A172 (cell line): ENCODE data around the gene PARP15. TPM values are rescaled to one million over a fixed set of nuclear protein-coding genes. Genes with fewer than 3 reads are reported as not detected.
"Not testable (repeated sequence)": the region's sequence is repeated elsewhere in the genome, so short reads cannot be mapped to it uniquely, and the experiment has no call there.

ENCODE experiments used
- DNase-seq: peaks from one replicate; pipeline ENCODE4 v3.0.0-alpha.2; 2015; ENCODE audit warnings: low spot score
- total RNA-seq: library from RNA; depleted of rRNA; stranded (reverse); fragments of >200 nt; shearing (Covaris generic); gene quantifications from 2 replicates; pipeline ENCODE4 v1.2.3, GENCODE V29; 2014; rRNA removed

Gene PARP15
- total RNA-seq, 1 experiment from 2014 or later, result not detected

DNA sequence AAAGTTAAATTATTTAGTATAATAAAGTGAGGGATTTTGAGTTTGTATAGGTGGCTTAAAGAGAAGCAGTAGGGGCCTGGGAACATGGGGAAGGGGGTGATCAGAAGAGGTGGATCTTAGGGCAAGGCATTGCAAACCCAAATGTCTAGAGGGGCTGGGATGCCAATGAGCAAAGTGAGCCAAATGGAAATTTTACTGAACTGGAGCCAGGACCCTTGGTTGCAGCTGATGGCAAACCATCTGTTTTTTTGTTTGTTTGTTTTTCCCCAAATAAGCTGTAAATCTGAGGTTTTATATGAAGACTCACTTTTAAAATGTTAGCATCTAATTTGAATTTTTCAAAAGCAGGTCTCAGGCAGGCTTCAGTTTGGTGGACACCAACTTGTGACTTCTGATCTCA, 88.4 kb downstream of the PARP15 start:
- DNase-seq, result no peak

DNA sequence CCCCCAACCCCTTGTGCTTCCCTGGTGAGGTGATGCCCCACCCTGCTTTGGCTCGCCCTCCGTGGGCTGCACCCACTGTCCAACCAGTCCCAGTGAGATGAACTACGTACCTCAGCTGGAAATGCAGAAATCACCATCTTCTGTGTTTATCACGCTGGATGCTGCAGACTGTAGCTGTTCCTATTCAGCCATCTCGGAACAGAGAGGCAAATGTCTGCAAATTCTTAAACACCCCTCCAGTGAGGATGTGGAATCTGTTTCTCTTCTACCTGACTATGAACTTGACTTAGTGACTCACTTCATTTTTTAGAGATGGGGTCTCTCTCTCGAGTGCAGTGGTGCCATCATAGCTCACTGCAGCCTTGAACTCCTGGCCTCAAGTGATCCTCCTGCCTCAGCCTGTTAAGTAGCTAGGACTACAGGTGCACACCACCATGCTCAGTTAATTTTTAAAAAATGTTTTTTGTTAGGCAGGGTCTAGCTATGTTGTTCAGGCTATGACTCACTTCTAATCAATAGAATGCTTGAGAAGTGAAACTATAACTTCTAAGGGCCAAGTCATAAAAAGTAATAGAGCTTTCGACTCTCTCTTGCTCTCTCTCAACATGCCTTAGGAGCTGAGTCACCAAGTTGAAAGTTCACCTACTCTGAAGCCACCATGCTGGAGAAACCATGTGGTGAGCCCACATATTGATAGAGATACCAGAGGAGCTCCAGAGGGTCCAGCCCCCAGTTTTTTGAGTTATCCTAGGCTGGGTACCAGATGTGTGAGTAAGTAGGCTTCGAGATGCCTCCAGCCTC, 91.7 kb downstream of the PARP15 start:
- no peak for DNase-seq

DNA sequence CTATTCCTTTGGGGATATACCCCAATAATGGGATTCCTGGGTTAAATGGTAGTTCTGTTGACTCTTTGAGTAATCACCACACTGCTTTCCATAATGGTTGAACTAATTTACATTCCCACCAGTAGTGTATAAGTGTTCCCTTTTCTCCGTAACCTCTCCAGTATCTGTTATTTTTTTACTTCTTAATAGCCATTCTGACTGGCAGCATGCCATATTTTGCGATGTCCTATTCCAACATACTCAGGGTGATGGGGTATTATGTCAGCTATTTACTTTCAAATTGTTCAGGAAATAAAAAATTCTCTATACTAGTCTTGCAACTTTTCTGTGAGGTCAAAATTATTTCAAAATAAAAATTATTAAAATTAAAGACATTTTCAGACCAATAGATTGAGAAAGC, 94.1 kb downstream of the PARP15 start:
- no peak for DNase-seq

- DNase-seq, result no peak
Observed at GRCh38 chr3:122674339-122674738, 96.9 kb downstream of the PARP15 start.

DNA sequence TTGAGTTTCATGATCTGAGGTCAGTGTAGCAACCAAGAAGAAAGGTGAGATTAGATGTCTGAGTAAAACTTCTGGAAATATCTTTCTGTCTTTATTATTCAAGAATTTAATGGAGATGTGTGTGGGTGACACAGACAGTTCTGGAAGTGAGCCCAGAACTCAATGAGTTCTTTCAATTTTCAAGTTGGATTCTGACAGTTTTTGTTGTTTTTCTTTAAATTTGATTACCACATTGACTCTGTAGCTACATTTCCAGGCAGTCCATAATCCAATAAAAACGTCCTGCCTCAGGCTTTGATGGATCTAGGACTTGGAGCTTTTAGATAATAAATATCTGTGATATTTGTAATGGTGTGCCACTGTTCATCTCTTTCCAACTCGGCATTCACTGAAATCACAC, 99.3 kb downstream of the PARP15 start:
- no peak for DNase-seq

DNA sequence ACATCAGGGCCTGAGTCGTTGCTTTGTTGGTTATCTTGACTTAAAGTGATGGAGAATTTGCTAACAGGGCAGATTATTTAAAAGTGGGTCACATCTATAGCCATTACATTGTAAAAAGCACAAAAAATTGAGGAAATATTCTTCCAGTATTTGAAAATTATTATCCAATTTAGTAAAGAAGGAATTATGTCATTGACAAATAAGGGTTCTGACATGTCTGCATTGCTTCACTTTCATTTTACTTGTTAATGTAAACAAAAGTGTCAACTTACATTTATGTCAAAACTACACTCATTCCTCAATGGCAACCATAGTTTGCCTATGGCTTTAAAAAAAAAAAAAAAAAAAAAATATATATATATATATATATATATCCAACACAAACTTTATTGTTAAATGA, 99.8 kb downstream of the PARP15 start:
- DNase-seq, result no peak

- no peak for DNase-seq
Observed at GRCh38 chr3:122678506-122678905, 101.1 kb downstream of the PARP15 start.

- peak; percentile 76 for DNase-seq
Observed at GRCh38 chr3:122679085-122679881, 101.8 kb downstream of the PARP15 start.

DNA sequence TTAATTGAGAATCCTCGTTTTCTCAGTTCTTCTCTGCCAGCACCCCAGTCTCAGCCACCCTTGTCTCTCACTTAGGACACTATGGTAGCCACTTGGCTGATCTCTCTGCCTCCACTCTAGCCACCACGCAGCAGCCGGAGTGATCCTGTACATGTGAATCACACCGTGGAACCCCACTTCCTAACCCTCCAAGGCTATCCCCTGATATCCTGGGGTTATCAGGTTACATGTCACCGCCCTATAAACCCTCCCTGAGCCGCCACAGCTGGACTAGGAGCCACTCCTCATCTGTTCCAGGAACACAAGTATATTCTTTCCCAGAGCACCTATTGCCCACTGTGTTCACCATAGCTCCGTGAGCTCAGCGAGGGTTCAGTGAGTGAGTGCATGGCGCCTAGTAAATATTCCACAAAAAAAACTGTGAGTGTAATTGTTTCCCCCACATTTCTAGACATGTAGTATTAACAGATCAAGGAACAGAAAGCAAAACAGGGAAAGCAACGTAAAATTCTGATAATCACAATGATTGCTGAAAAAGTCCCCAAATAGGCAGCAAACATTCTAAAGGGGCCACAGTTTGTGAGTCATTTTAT, 102.5 kb downstream of the PARP15 start:
- DNase-seq, result no peak

DNA sequence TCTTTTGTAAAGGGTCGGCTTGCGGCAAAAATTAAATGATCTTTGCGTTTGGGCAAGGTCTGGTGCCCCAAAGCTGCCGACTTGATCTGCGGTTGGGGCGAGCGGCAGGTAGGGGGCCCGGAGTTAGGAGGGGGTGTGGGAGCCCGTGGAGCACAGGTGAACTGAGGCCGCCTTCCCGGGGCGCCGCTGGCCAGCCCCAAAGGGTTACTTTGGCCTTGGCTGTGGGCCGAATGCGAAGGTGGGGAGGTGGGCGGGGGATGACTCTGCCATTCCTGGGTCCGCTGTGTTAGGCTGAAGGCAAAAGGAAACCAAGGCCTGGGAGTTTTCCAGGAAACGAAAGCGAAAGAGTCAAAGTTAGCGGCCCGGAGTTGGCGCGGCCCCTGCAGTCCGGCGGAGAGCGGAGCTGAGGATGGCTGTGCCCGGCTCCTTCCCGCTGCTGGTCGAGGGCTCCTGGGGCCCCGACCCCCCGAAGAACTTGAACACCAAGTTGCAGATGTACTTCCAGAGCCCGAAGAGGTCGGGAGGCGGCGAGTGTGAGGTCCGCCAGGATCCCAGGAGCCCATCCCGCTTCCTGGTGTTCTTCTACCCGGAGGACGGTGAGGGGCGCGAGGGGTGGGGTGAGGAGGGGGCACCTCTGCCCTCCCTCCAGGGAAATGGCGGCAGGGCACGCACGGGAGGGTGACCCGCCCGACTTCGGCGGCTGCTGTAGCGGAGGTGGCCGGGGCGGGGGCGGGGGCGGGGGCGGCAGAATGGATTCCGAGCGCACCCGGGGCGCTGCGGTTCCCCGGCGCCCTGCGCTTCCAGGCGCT, 103.2 kb downstream of the PARP15 start, which contains the start of gene PARP14:
Gene PARP14, plus strand, starts transcription at position 365 of the 809 bp plus-strand sequence. Its CDS starts 45 bp downstream, at position 410.
- DNase-seq, result peak; percentile 61

DNA sequence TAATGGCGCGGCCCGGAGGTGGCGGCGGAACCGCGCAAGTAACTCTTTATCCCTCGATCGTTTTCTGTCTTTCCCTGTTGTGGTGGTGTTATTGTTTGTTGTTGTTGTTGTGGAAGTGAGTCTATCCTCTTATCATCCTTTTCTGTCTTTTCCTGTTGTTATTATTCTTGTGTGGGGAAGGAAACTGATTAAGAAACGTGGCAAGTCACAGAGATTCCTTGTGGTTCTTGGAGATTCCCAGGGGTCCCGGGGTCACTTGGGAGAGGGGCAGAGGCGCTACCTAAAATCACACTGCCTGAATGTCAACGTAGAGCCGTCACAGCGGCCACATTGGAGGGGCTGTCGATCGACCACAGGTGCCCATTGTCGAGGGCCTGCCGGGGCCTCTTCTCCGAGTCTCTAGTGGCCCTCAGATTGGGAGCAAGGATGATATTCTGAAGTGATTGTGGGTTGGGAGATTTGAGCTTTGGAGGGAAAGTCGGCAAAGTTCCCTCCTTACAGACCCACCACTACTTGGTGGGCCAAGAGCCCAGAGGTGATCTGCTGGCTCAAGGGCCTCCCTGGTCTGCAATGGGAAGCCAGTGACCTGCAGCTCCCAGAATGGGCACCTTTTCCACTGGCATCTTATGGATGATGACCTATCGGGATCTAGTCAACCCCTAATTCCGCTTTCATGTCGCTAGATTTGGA, 104.0 kb downstream of the PARP15 start:
- no peak for DNase-seq

- no peak for DNase-seq
Observed at GRCh38 chr3:122681974-122682409, 104.5 kb downstream of the PARP15 start.

GRCh38 chr3:122682778-122683411, 105.4 kb downstream of the PARP15 start:
- DNase-seq, result not testable (repeated sequence)

DNA sequence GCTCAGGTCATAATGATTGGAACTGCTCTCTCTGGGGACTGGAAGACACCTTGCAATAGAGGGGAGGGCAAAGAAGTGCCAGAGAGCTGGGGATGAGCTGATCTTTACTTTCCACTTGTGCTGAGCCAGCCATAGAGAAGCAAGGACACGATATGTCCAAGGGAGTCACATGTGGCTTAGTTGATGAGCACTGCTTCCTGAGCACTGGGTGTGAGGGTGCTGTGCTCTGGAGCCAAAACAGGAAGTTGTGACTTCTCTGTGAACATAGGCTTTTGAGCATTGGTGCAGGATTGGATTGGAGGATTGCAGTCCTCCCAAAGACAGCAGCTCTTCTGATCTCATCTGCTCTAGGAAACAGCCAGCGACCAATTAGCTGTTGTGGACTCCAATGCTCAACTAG, 109.8 kb downstream of the PARP15 start:
- no peak for DNase-seq

Other genes with a start within 250 kb of the PARP15 start
- gene MIX23, start 194.4 kb upstream of the PARP15 start, total RNA-seq, result 77.5 and 114 TPM in 2 replicates
- gene FAM162A, start 193.5 kb upstream of the PARP15 start, total RNA-seq, result 41.2 and 55.3 TPM in 2 replicates
- 9.6 and 10.4 TPM in 2 replicates for gene WDR5B, start 161.6 kb upstream of the PARP15 start, total RNA-seq
- gene KPNA1, start 62.7 kb upstream of the PARP15 start, total RNA-seq, result 23.8 and 30.6 TPM in 2 replicates
- gene PARP9, start 13.3 kb upstream of the PARP15 start, total RNA-seq, result 20.6 and 22.8 TPM in 2 replicates
- gene DTX3L, start 13.3 kb upstream of the PARP15 start, total RNA-seq, result 26.1 and 26.3 TPM in 2 replicates
- gene PARP14, start 103.2 kb downstream of the PARP15 start, total RNA-seq, result 20.4 and 22.6 TPM in 2 replicates
- 6.2 and 14.6 TPM in 2 replicates for gene HSPBAP1, start 216.2 kb downstream of the PARP15 start, total RNA-seq
- 44.2 and 49.5 TPM in 2 replicates for gene SLC49A4, start 217.4 kb downstream of the PARP15 start, total RNA-seq